Stimulated activated CD4-positive, alpha-beta T cell treated with anti-CD3 and anti-CD28 coated beads, Interleukin-15, amount 100 ng/mL, for 24 hours (primary cell): Measurements from ENCODE around the gene ZNF362.
"Not testable (repeated sequence)": the region's sequence is repeated elsewhere in the genome, so short reads cannot be mapped to it uniquely, and the experiment has no call there.

Source experiments
- DNase-seq: peaks from one replicate; pipeline ENCODE4 v3.0.0-alpha.2; 2020

ZNF362 gene

GRCh38 chr1:33309351-33309750, 53.1 kb downstream of the ZNF362 start:
- DNase-seq: not testable (repeated sequence)

- no peak for DNase-seq
Observed at GRCh38 chr1:33310702-33311101, 54.4 kb downstream of the ZNF362 start.

DNA sequence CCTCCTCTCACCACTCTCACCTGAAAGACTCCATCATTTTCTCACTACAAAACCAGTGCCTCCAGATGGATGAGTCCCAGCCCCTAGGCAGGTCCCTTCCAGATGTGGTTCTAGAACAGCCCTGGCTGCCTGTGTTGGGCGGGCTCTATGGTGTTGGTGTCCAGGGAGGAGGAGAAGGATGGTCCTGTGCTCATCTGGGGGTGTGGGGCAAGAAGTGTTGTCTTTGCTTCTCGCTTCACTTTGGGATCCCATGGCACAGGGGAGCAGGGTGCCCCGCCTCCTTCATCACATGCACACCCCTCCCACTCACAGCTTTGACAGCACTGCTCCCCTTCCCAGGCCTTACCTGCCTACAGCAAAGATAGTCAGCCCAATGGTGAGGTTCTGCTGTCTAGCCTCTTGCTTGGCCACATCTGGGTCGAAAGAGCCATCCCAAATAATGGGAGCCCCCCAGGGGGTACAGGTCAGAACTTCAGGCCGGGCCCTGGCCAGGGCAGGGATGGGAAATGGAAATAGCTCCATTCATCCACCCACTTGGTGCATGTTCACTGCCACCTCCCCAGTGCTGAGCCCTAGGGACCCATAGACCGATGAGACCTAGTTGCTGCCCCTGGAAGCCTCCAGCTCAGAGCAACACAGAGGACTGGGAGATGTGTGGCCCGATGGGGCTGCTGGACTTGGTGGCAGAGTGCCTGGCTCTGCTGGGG, 55.6 kb downstream of the ZNF362 start:
- no peak for DNase-seq

DNA sequence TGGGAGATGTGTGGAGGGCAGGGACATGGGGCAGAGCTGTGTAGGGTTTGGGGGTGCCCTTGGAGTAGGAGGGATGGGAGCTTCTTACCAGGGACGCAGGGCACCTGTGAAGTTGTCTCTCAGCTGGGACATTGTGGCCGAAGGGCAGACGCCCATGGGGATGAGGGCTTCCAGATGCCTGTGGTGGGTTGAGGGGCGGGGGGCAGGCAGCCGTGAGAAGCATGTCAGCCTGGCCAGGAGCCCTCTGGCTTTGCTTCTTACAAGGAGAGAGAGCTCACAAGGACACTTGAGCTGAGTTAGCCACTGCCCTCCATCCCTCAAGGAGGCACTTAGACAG, 56.1 kb downstream of the ZNF362 start:
- DNase-seq: no peak

GRCh38 chr1:33314416-33314815, 58.1 kb downstream of the ZNF362 start:
- no peak for DNase-seq

DNA sequence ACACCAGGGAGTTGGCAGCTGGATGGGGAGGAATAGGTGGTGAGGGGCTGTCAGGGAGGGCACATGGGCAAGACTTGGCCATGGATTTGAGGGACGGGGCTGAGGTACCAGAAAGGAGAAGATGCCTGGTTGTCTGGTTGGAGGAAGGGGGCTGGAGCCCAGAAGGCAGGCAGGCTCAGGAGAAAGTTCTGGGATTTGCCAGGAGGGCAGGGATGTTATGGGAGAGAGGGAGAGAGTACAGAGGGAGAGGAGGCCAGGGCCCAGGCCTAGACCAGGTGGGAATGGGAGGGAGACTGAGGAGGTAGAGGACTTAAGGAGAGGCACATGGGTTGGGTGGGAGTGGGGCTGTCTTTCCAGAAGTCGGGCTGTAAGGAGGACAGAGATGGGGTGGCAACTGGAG, 60.3 kb downstream of the ZNF362 start:
- DNase-seq: no peak

GRCh38 chr1:33317354-33317753, 61.1 kb downstream of the ZNF362 start:
- no peak for DNase-seq

- no peak for DNase-seq
Observed at GRCh38 chr1:33317946-33318345, 61.7 kb downstream of the ZNF362 start.

GRCh38 chr1:33319186-33319948, 63.1 kb downstream of the ZNF362 start:
- DNase-seq: no peak

GRCh38 chr1:33319949-33320618, 63.8 kb downstream of the ZNF362 start:
- DNase-seq: no peak

GRCh38 chr1:33320619-33321165, 64.4 kb downstream of the ZNF362 start, which contains the start of gene A3GALT2:
TSS of gene A3GALT2 (minus strand) at chr1:33321098. CDS start at chr1:33321098, 0 bp downstream.
- DNase-seq: no peak

DNA sequence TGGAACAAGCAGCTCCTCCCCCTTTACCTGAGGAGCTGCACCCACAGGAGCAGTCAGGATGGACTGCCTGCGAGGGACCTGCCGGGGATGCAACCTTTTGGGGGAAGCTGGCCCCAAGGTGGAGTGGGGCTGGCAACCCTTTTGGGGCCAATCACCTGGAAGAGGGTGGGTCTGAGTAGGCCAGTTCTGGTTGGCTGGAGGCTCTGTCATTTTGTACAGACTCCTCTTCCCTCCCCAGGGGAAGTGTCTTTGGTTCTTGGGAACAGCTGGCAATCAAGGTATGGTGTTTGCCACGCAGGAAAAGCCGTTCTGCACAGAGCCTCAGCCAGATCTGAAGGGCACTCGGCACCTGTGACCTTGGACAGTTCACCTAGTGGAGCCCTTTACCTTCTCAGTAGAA, 64.9 kb downstream of the ZNF362 start:
- DNase-seq: no peak

- no peak for DNase-seq
Observed at GRCh38 chr1:33322109-33322508, 65.8 kb downstream of the ZNF362 start.

DNA sequence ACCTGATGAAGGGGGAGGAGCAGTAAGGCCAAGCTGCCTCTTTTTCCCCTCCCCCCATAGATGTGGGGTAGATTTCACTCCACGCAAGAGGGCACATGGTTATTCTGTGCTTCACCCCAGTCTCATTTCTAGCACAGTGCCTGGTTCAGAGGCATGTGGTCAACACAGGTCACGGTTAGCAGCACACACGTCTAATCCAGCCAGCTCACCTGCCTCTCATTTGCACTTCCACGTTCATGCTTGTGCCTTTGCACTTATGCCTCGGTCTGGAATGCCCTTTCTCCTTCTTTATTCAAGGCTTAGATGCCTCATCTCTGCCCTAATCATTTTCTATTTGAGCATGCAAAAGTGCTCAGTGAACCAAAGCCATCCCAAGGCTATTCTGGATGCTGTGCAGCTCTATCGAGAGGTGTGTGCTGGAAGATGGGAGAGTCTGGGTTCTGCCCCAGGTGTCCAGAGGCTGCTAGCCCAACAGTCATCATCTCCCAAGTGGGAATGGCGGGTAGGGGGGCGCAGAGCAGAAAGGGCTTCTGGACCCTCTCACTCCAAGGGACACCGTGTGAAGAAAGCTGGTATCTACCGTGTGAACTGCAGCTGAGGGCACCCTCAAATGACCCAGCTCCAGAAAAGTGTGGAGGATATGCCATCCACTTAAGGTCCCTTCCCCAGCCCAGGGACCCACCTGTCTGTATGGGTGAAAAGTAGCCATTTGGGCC, 66.7 kb downstream of the ZNF362 start:
- no peak for DNase-seq

DNA sequence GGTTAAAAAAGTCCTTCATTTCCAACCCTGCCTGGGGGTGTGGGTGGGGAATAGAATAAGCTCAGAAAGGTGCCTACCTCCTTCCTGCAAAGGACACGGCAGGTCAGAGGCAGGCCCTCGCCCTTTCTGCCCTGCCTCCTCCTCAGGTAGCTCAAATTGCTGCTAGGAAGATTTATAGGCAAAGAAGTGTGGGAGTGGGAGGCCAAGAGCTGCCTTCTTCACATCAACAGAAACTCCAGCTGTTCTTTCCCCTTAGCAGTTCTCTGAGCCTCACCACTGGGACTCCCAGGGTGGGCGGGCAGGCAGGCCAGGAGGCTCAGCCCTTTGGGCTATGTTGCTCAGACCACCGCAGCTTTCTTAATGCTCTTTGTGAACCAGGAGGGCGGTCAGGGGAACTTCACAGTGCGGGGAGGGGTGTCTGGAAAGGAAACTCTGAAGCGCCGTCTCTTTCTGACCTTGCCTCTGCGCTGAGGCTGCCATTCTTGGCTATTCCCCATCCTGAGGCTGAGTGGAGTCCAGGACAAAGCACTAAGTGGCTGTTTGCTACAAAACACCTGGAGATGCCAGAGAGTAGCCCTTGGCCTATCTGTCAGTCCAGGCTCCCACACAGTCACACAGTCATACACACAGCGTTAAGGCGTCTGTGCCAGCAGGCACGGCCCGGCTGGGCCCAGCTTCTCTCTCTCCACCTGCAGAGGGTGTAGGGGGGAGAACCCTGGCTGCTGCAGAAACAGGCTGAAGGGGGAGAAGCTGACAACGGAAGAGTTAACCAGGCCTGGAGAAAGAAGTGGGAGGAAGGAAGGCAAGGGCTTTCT, 67.6 kb downstream of the ZNF362 start:
- no peak for DNase-seq

- no peak for DNase-seq
Observed at GRCh38 chr1:33324677-33325575, 68.6 kb downstream of the ZNF362 start.

DNA sequence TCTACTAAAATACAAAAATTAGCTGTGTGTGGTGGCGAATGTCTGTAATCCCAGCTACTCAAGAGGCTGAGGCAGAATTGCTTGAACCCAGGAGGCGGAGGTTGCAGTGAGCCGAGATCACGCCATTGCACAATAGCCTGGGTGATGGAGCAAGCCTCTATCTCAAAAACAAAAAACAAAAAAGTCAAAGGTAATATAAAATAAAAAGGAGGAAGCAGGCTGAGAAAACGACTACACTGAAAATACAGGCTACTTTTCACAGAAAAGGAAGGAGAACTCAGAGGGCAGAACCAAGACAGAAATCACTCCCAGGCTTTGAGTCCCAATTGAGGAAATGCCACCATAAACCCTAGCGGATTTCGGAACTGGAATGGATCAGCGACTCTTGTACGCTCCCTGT, 70.5 kb downstream of the ZNF362 start:
- no peak for DNase-seq

DNA sequence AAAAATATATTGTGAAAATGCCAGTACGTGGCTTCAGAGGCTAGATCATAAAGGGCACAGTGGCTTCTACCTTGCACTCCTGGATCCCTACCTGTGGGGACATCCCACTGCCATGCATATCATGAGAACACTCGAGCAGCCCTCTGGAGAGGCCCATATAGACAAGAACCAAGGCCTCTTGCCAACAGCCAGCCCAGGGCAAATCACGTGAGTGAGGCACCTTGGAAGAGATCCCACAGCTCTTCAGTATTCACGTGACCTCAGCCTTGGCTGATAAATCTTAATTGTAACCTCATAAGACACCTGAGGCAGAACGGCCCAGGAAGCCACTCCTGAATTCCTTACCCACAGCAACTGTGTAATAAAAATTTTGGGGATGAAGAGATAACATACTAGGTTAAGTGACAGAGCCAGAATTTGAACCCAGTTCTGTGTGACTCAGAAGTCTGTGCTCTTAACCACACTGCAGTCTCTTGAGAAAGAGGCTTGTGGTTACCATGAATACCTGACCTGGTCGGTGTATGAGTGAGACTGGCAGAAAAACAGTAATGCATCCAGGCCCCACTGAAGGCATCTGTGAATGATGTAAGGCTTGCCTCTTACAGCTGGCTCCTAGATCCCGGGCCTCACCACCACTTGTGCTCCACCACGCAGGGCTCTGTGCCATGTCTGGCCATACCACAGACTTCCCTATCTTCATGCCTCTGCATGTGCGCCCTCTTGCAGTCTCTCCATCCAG, 71.5 kb downstream of the ZNF362 start:
- DNase-seq: no peak

- DNase-seq: no peak
Observed at GRCh38 chr1:33328817-33329216, 72.5 kb downstream of the ZNF362 start.

DNA sequence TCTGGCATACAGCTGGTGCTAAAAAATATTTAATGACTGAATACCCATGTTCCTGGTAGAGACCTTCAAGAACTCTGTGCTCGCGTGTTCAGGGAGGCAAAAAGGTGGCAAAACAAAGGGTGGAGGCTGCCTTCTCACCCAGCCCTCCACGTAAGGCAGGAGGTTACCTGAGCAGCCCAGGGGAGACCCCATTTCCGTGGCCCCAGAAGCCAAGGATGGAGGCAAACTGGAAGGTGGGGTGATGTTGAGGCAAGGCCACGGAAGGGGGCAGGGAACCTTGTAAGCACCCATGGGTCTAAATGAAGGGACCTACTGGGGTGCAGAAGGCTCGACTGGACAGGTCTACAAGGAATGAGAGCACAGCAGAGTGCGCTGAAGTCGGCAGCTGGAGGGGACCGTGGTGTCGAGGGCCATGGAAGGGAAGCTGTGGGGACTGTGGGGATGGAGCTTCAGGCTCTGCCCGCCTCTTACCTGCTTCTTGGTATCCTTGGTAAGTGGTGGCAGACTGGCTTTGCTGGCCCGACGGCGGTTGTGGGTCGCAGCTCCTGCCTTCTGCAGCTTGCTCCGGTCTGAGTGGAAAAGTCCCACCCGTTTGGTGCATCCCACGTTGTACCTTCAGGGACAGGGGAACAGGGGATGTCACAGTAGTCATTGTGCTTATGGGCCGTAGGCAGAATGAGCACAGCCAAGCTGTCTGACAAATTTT, 73.5 kb downstream of the ZNF362 start:
- DNase-seq: no peak
